NCI-H1105 (cell line): Measurements from ENCODE around the gene DMD.

Experiments used
- DNase-seq: peaks from one replicate; lab custom pipeline; 2025; lab: John Stamatoyannopoulos, UW

Gene DMD

DNA sequence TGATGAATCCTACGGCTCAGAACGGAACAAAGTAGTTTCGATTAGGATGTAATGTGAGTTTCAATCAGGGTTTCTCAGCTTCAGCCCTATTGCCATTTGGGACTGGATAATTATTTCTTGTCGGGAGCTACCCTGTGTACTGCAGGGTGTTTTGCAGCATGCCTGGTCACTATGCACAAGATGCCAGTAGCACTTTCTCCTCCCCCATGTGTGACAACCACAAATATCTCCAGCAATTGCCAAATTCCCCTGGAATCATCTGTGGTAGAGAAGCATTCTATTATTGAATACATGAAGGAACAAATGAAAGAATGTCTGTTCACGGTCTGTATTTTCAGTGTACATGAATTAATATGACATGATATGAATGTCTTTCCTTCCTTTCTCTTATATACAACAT lies 1356.6 kb downstream of the DMD start:
- DNase-seq: no peak

DNA sequence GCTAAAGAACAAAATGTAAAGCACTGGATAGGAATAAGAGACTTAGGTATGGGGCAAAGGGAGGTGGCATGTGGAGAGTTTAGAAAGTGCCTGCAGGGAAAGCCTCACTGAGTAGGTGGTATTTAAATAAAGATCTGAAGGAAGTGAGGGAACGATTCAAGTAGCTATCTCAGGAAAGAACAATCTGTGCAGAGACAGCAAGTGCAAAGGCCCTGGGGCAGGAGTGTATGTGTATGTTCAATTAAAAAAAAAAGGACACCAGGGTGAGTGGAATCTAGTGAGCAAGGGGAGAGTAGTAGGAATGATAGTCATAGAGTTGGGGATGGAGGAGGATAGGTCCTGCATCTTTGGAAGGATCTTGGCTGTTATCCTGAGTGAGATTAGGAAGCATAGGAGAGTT lies 1359.6 kb downstream of the DMD start:
- DNase-seq: no peak

DNA sequence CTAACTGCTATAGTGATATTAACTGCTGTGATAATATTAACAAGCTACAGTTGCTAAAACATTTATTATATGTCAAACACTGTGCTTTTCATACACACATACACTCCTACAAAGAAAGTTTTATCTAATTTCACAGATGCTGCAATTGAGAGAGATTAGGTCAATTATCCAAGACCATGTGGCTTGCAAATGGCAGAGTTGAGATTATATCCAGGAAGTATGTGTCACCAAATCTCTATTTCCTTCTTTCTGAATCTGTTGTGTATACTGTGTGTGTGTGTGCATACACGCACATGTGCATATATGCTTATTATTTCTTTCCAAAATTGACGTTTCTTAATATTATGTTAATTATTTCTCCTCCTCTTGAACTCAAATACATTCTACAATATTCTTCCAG lies 1363.6 kb downstream of the DMD start:
- DNase-seq: no peak

DNA sequence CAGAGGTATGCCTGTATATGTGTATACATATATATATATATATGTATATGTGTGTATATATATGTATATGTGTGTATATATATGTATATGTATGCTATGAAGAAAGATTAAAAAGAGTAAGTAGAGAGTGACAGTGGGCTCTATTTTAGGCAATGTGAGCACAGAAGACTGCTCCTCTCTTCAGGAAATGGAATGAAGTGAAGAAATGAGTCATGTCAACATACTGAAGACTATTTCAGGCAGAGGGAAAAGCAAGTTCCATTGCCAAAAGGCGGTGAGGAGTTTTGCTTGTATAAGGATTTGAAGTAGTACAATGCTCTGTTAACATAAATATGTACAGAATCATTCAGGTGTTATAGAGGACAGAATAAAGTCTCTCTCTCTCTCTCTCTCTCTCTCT lies 1366.3 kb downstream of the DMD start:
- DNase-seq: no peak

DNA sequence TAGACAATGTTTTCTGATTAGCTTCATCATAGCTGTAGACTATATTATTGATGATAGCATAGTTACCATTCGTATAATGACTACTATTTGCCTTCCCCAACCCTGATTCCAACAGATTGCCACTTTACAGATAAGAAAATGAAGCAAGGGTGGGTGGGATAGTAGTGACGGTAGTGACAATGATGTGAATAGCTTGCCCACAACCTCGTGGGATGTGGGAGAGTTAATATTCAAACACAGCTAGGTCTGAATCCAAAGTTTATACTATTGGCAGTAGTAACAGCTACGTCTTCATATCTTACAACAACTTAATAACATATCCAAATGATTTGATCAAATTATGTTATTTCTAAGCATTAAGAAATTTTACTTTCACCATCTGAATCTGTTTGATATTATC lies 1372.7 kb downstream of the DMD start:
- DNase-seq: no peak

DNA sequence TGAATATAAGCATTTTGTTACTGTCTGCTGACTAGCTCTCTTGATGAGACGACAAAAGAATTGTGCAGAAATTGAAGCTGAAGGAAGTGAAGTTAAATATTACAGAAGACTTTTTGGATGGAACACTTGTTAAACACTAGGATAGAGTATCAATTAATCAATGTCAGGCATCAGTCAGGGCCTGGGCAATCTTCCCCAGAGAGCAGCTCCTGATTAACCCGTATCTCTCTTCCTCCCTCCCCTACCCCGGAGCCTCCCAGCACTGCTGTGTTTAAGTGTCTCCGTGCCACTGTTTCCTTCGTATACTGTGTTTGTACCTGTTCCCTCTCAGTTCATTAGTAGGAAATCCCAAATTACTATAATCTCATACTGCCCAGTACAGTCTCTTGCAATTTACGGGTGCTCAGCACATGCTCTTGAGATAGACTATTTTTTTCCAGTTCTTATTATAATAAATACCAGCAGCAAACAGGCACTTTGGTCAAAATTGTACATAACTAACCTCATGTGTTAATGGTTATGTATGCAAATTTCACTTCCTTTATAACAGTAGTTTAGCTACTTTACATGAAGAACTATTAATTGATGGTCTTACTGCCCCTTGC lies 1373.8 kb downstream of the DMD start:
- no peak for DNase-seq

DNA sequence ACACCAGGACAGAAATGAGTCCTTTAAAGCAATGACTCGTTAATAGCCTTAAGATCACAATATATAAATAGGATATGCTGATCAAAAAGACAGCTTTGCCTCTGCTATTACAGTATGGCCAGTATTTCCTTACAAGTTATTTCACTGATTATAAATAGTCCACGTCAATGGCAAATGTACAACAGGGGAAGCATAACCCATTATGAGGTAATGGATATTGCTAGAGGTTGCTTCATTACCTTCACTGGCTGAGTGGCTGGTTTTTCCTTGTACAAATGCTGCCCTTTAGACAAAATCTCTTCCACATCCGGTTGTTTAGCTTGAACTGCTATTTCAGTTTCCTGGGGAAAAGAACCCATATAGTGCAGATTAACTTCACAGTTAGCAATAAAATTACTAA lies 1374.9 kb downstream of the DMD start:
- DNase-seq: no peak

DNA sequence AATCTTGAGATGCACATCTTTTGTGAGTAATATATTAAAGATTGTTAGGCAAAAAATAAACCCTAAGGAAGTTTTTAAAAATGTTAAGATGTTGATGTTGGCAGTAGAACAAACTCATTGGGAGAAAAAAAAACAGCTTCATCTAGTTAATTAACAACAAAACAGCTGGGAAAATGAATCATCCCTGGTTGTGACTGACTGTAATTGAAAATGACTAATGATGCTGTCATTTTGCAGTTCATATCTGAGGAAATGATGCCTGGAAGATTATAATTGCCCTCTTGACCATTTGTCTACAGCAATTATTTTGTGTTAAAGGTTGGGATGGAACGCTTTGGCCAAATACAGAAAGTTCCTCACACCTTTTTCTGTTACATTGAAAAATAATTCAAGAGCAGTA lies 1379.1 kb downstream of the DMD start:
- no peak for DNase-seq

DNA sequence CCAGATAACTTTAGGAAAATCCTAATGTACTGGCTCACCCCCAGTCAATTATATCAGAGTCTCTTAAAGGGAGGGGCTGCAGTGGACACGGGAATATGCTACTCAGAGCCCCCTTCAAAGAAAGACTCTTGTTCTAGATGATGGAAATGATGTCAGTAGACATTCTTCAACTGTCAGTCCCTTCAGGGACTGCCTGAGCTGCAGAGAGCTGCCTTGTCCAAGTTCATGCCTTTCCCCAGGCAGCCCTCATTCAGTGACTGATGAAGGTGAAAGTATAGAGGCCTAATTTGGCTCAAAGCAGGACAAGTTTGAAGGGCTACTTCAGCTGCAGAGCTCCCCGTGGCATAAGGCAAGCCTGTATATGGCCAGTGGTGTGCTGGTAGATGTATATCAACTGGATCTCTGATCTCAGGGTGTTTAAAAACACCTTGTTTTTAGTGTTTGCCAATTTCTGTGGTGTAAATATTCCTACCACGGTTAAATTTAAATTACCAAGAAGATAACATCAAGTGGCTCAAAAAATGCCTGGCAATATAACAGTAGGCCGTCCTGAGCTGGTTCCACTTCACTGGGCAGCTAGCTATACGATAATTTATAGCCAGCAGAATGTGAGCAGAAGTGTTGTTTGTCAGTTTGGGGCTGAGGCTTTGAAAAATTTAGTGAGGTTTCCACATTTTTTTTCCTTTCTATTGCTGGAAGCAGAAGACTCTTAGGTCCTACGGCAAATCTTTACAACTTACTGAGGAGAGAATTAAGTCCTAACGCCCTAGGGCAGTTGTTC lies 1390.7 kb downstream of the DMD start:
- DNase-seq: no peak

DNA sequence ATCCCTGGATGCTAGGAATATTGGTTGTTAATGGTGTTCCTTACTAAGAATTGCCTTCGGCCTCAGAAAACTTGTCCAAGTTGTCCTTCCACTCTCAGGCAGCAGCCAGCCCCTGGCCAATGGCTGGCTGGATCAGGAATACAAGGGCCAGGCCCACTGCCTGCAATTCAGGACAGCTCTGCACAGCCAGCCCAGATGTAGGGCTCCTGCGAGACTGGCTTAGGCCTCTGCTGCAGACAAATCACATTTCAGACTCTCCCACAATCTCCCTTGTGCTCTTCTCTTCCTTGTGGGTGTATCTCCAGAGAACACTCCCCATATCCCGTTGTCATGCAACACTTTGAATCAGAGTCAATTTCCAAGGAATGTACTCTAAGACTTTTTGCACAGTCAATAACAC lies 1391.9 kb downstream of the DMD start:
- DNase-seq: no peak

DNA sequence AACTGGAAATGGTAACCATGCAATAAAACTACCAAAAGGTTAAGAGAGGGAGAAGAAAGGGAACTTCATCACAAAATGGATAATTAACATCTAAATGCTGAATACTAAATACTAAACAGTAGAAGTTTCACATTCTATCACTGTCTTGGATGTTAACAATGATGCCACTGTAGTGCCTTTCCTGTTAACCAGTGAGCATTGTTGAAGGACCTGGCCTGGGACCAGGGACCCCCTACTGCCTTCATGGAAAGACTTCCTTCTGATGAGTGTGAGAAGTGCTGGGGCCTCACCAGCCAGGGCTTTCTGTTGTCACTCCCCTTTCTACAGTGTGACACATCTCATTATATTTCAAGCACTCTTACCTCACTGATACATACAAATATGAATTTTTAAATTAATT lies 1400.2 kb downstream of the DMD start:
- DNase-seq: no peak

DNA sequence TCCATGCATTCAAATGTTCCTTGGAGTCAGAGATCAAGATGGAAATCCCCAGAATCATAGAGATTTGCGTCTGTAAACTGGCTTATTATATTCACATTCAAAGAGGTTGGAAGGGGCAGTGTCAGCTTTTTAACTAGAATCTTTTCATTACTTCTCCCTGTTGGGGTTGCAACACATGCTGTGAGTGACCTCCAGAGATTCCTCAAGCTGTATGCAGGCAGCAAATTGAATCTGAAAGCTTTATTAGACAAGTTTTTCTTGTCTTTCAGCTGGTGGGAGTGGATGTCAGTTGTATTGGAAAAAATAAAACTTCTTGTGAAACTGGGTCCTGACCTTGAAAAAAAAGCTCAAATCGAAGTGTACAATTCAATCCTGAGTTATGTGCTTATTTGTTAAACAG lies 1403.0 kb downstream of the DMD start:
- DNase-seq: no peak

DNA sequence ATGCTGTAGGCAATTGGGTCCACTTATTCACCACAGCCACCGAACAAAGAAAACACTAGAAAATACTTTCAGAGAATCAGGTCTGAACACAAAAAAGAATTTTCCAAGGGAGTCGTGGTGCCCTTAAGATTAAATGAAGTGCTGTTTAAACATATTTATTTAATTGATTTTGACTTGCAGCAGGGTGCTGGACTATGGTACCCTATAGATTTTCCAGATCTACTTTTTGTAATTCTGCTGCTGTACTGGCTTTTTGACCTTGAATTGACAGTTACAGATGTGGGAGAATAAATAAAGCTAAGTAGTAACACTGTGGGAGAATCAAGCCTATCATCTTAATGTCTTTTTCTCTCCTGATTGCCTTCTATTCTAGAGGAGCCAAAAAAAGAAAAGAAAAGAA lies 1404.2 kb downstream of the DMD start:
- no peak for DNase-seq

DNA sequence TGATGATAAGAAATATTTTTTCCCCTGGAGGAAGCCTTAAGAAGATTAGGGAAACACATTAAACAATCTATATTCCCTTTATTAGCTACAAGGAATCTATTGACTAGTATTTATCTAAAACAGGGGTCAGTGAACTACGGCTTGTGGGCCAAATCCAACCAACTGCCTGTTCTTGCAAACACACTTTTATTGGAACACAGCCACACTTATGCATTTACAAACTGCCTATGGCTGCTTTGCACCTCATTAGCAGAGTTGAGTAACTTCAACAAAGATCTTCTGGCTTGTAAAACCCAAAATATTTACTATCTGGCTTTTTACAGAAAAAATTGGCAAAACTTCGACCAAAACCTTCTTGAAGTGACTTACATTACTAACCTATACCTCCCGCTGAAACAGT lies 1405.6 kb downstream of the DMD start:
- no peak for DNase-seq

DNA sequence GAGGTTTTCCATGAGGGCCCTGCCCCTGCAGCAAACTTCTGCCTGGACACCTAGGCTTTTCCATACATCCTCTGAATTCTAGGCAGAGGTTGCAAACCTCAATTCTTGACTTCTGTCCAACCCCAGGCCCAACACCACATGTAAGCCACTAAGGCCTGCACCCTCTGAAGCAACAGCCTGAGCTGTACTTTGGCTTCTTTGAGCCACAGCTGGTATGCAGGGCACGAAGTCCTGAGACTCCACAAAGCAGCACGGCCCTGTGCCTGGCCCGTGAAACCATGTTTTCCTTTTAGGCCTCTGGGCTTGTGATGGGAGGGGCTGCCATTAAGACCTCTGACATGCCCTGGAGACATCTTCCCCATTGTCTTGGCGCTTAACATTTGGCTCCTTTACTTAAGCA lies 1411.1 kb downstream of the DMD start:
- no peak for DNase-seq

DNA sequence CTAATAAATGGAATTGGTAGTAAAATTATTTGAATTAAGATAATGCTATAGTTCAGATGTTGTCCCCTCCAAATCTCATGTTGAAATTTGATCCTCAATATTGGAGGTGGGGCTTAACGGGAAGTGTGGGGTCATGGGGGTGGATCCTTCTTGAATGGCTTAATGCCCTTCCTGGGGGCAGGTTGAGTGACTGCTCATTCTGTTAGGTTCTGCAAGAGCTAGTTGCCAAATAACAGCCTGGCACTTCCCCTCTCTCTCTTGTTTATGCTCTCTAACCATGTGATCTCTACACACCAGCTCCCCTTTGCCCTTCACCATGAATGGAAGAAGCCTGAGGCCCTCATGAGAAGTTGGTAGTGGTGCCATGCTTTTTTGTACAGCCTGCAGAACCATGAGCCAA lies 1414.7 kb downstream of the DMD start:
- no peak for DNase-seq

DNA sequence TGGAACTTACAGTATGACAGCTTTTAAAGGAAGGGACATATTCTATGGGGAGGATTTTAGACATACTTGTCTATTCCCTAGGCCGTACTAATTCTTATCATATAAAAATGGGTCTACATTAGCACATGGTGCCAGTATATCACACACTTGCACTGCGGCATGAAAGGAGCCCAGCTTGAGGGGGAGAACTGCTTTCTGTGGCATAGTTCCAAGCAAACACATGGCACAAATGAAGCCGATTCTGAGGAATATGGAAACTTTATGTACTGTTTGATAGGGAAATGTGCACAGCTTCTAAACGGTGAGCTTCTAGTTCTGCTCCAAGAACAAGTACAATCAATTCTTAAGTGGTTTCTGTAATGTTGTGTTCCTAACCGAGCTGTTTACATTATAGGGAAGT lies 1463.9 kb downstream of the DMD start:
- no peak for DNase-seq

DNA sequence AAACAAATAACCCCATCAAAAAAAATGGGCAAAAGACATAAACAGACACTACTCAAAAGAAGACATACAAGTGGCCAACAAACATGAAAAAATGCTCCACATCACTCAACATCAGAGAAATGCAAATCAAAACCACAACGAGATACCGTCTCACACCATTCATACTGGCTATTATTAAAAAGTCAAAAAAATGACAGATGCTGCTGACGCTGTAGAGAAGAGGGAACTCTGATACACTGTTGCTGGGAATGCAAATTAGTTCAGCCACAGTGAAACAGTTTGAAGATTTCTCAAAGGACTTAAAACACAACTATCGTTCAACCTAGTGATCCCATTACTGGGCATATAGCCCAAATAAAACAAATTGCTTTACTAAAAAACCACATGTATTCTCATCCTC lies 1468.3 kb downstream of the DMD start:
- DNase-seq: no peak

DNA sequence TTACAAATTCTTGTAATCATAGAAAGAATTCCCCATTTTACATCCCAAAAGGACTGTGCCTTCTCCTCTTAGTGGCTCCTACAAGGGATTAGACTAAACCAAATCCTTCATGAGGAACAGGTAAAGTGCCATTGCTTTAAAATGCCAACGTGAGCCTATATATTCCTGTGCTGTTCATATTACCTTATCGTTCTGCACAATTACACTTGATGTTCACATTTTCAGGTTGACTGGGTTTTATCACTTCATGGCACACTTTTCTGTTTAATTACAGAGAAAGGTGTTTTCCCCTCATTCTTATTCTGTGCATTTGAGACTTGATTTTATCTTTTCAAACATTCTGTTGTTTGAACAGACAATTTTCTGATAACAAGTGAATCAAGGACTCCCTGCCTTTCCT lies 1493.9 kb downstream of the DMD start:
- no peak for DNase-seq

DNA sequence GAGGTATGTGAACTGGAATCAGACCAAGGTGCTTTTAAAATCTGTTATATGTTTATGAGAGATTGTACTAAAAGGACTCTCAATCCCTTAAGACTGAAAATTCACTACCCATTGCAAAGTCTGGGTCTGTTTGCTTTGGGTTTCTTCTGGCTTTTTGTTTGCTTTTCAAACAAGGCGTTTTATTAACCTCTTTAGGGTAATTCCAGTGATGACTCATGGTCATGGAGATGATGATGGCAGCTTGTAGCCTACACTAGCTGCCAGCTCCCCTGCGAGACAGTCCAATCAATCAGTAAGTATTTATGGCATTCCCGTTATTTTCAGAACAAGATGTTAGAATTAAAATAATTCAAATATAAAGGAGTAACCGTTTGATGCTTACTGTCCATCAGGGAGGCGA lies 1495.7 kb downstream of the DMD start:
- no peak for DNase-seq

DNA sequence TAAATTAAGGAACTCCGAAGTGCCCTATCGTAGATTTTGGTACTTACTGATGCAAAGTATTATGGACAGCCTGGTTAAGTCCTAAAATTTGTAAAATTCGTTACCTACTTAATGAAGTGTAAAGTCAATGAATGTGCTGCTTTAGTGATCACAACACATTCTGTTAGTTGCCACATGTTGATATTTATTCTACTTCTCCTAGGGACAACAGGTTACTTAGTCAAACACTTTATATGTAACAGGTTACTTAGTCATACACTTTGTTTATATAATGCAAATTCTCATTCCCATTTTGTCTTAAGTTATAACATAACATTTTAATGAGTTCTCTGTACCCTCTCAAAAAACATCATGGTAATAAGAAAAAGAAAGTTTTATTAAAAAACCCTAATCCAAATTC lies 1496.6 kb downstream of the DMD start:
- no peak for DNase-seq

DNA sequence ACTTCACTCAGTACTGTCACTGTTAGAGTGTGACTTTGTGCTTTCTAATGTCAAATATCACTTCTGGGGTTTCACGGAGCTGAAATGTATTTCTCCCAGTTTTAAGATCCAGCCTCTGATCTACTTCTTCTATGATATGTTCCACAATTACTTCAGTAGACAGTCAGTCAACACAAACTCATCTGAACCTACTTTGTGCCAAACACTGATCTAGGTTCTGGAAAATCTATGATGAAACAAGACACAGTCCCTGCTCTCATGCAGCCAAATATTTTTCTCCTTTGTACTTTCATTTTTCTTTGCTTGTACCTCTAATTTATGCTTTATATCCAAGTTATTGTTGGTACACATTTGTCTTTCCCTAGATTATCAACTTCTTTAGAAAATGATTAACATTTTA lies 1498.2 kb downstream of the DMD start:
- DNase-seq: no peak

DNA sequence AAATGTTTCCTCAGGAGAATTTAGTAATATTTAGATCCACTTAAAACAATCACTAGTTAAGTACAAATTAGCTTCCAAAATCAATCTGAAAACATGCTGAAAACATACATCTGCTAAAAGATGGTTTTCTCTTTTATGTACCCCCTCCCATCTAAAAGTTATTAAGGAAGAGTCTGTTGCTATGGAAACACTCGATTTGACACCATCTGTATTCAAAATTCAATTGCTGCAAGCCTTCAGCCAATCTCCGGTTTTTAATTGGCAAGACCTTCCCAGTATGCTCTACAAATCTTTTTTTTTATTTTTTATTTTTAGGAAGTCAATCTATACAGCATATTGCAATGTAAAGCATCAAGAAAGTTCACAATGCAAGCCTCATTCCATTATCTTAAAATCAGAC lies 1500.2 kb downstream of the DMD start:
- DNase-seq: no peak

DNA sequence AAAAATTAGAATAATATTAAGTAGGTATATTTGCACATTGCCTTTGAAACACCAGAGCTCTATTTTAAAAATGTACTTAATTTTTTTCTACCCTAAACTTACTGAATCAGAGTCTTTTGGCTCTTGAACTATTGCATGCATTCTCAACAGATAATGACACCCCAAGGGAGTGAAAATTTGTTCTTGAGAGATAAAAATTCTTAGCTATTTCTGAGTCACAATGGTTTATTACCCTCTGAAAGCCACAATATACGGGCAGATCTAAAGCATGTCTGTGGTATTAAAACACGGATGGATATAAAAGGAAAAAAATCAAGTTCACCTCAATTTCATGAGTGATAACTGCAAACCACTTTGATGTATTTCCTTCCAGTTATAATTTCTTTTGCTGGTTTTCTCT lies 1503.2 kb downstream of the DMD start:
- no peak for DNase-seq
